ENCODE data around the gene CCRL2. TPM values are rescaled to one million over a fixed set of nuclear protein-coding genes. Genes with fewer than 3 reads are reported as not detected.

CCRL2 gene
- total and polyA plus RNA-seq, 11 donors = 0.70 to 8.1 (median 1.7) TPM

GRCh38 chr3:46365737-46366524 is 41.1 kb upstream of the CCRL2 start:
- TF ChIP-seq, protein P1, sequence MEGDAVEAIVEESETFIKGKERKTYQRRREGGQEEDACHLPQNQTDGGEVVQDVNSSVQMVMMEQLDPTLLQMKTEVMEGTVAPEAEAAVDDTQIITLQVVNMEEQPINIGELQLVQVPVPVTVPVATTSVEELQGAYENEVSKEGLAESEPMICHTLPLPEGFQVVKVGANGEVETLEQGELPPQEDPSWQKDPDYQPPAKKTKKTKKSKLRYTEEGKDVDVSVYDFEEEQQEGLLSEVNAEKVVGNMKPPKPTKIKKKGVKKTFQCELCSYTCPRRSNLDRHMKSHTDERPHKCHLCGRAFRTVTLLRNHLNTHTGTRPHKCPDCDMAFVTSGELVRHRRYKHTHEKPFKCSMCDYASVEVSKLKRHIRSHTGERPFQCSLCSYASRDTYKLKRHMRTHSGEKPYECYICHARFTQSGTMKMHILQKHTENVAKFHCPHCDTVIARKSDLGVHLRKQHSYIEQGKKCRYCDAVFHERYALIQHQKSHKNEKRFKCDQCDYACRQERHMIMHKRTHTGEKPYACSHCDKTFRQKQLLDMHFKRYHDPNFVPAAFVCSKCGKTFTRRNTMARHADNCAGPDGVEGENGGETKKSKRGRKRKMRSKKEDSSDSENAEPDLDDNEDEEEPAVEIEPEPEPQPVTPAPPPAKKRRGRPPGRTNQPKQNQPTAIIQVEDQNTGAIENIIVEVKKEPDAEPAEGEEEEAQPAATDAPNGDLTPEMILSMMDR (IDR thresholded peaks at IDR 0.05) = no peak
- no peak for TF ChIP-seq POLR2A (IDR thresholded peaks at IDR 0.05)
- no peak for ATAC-seq
- 92 to 97% (median 94%) methylated on average over 5 of the region's 5 CpGs for WGBS, 4 donors
- H3K4me3 ChIP-seq = no peak overlapping the region
- no peak for DNase-seq
- H3K27ac ChIP-seq = no peak overlapping the region
- intact Hi-C loops (cut with DNase I) = loop anchor here in 1 of 10 donors (10.0 kb wide), 1 partner anchor 151 kb away; no protein-coding TSS in a partner anchor
- H3K4me1 ChIP-seq = peaks cover 0 to 41% (median 0%) of the 10 kb centered on the region in 12 donors
- H3K27me3 ChIP-seq = peaks cover 0 to 28% (median 0%) of the 10 kb centered on the region in 9 donors
- no peaks in the 10 kb centered on the region for H3K9me3 ChIP-seq
- no peaks in the 10 kb centered on the region for H3K36me3 ChIP-seq

- Histone ChIP-seq H3K27ac (no peak overlapping the region), H3K4me3 (no peak overlapping the region), H3K36me3 (no peaks in the 10 kb centered on the region), H3K27me3 (peaks cover 0 to 39% (median 0%) of the 10 kb centered on the region in 9 donors), H3K4me1 (peaks cover 0 to 37% (median 0%) of the 10 kb centered on the region in 12 donors), H3K9me3 (no peaks in the 10 kb centered on the region)
- DNase-seq = no peak
- intact Hi-C loops (cut with DNase I) = loop anchor here in 1 of 10 donors (2.0 to 10.0 kb wide), 2 partner anchors 93 to 153 kb away; no protein-coding TSS in a partner anchor
- TF ChIP-seq, protein P1 (IDR thresholded peaks at IDR 0.05) = no peak
- TF ChIP-seq POLR2A (IDR thresholded peaks at IDR 0.05) = no peak
- ATAC-seq = peak in 1 of 4 donors; percentile 24
- WGBS, 4 donors = 74 to 85% (median 82%) methylated on average over 5 of the region's 5 CpGs
These were observed 39.2 kb upstream of the CCRL2 start for GRCh38 chr3:46367811-46368210.

DNA sequence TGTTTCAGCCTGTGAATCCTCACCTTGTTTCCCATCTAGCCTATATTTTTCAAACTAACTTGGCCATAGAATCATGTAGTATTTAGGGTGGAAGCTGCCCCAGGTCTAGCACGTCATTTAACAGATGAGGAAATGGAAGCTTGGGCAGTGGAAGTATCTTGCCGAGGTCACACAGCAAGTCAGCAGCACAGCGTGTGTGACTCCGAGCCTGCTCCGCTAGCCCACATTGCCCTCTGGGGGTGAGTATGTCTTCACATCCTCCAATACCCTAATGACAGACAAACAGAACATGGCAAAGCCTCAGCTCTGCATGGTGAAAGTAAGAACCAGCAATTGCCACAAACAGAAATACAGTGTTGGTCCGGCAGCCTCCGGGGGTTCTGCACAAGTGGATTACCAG is 38.5 kb upstream of the CCRL2 start:
- peaks cover 0 to 44% (median 0%) of the 10 kb centered on the region in 12 donors for H3K4me1 ChIP-seq
- H3K27me3 ChIP-seq = peaks cover 0 to 41% (median 0%) of the 10 kb centered on the region in 9 donors
- ATAC-seq (peak; percentile 53 to 87 (median 72)), DNase-seq (peak; percentile 41 to 83 (median 55))
- H3K9me3 ChIP-seq = no peaks in the 10 kb centered on the region
- intact Hi-C loops (cut with DNase I) = loop anchor here in 1 of 10 donors (2.0 to 10.0 kb wide), 2 partner anchors 94 to 154 kb away; no protein-coding TSS in a partner anchor
- no peaks in the 10 kb centered on the region for H3K36me3 ChIP-seq
- no peak overlapping the region for H3K4me3 ChIP-seq
- 65 to 75% (median 68%) methylated on average over 3 to 7 of the region's 7 CpGs for WGBS, 4 donors
- peak overlapping the region in 1 of 12 donors; percentile 78 for H3K27ac ChIP-seq
- TF ChIP-seq, protein P1 (IDR thresholded peaks at IDR 0.05) = peak in 6 of 12 donors; percentile 8 to 45 (median 24)
- no peak for TF ChIP-seq POLR2A (IDR thresholded peaks at IDR 0.05)

DNA sequence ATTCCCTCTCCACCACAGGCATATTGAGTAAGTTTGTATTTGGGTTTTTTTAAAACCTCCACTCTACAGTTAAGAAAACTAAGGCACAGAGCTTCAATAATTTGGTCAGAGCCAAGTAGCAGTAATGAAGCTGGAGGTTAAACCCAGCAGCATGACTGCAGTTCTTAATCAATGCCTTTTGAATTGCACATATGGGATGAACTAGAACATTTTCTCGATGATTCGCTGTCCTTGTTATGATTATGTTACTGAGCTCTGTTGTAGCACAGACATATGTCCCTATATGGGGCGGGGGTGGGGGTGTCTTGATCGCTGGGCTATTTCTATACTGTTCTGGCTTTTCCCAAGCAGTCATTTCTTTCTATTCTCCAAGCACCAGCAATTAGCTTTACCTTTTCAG is 37.9 kb upstream of the CCRL2 start:
- Histone ChIP-seq H3K27ac (peak overlapping the region in 2 of 12 donors; percentile 37 to 78), H3K4me1 (peaks cover 0 to 44% (median 0%) of the 10 kb centered on the region in 12 donors), H3K4me3 (peak overlapping the region in 1 of 12 donors; percentile 53), H3K27me3 (peaks cover 0 to 41% (median 0%) of the 10 kb centered on the region in 9 donors), H3K9me3 (no peaks in the 10 kb centered on the region), H3K36me3 (no peaks in the 10 kb centered on the region)
- intact Hi-C loops (cut with DNase I) = loop anchor here in 1 of 10 donors (2.0 to 10.0 kb wide), 2 partner anchors 94 to 154 kb away; no protein-coding TSS in a partner anchor
- WGBS, 4 donors = 91 to 95% (median 93%) methylated on average over 4 of the region's 4 CpGs
- TF ChIP-seq, protein P1 (IDR thresholded peaks at IDR 0.05) = no peak
- TF ChIP-seq POLR2A (IDR thresholded peaks at IDR 0.05) = no peak
- DNase-seq (no peak), ATAC-seq (no peak)

Data from heart left ventricle (tissue), 16 donors.